VCaP (cell line): ENCODE measurements around the gene TBC1D1.
"Not testable (repeated sequence)": the region's sequence is repeated elsewhere in the genome, so short reads cannot be mapped to it uniquely, and the experiment has no call there.

ENCODE experiments used
- H3K27ac ChIP-seq: fragments of 450-650 bp; 2 replicates; pipeline ENCODE4 v1.5.1; 2017
- CTCF ChIP-seq: fragments of 450-650 bp; conservative IDR thresholded peaks from 2 replicates; pipeline ENCODE4 v1.5.1; 2017; ENCODE audit warnings: mild to moderate bottlenecking, moderate library complexity

Gene TBC1D1

GRCh38 chr4:38015886-38016515 is 125.1 kb downstream of the TBC1D1 start:
- no peak overlapping the region for H3K27ac ChIP-seq
- no peak for TF ChIP-seq CTCF

DNA sequence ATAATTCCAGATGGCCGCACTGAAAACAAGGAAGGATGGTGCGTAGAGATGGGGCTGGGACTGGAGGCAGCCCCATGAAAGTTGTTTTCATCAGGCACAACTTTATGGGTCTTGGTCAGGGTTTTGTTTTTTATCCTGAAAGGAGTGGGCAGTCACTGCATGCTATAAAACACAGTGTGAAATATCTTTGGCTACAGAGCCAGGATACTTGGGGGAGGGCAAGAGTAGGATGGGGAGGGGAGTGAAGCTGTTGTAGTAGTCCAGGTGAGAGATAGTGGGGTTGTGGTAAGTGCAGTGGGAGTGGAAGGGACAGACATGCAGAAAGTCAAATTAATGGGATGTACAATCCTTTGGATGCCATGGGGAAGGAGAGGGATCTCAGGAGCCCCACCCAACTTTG is 125.8 kb downstream of the TBC1D1 start:
- H3K27ac ChIP-seq, result no peak overlapping the region
- no peak for TF ChIP-seq CTCF

DNA sequence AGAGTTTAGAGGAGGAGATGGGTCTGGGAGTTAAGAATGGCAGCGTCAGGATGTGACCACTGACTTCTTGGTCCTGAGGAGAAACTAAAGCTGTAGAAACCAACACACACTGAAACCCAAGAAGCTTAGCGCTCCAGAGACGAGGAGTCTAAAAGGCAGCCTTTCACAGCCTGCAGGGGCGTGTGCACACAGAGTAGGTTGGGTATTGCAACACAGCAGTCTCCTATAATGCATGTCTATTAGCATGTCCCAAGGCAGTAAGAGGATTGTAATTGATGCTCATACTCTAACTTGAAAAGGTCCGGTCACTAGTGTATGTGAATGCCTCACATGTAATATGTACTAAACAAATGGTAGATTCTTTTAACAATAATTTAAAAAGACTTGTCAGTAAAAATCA is 126.7 kb downstream of the TBC1D1 start:
- no peak for TF ChIP-seq CTCF
- H3K27ac ChIP-seq, result no peak overlapping the region

DNA sequence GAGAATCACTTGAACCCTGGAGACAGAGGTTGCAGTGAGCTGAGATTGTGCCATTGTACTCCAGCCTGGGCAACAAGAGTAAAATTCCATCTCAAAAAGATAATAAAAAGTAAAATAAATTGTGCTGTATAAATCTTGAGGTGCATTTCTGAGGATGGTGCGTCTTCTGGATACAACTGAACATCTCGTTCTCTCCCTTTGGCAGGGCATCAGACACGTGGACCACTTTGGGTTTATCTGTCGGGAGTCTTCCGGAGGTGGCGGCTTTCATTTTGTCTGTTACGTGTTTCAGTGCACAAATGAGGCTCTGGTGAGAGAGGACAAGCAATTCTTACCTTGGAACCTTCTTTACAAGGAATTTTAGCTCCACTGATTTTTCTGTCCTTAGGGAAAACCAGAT is 129.5 kb downstream of the TBC1D1 start:
- TF ChIP-seq CTCF, result no peak

GRCh38 chr4:38020961-38021360 is 130.1 kb downstream of the TBC1D1 start:
- H3K27ac ChIP-seq, result not testable (repeated sequence)

More for the DNA sequence above, 129.5 kb downstream of the TBC1D1 start:
- no peak overlapping the region for H3K27ac ChIP-seq

- no peak for TF ChIP-seq CTCF
- H3K27ac ChIP-seq, result peak overlapping the region; percentile 51
These were observed 130.9 kb downstream of the TBC1D1 start for GRCh38 chr4:38021751-38022150.

DNA sequence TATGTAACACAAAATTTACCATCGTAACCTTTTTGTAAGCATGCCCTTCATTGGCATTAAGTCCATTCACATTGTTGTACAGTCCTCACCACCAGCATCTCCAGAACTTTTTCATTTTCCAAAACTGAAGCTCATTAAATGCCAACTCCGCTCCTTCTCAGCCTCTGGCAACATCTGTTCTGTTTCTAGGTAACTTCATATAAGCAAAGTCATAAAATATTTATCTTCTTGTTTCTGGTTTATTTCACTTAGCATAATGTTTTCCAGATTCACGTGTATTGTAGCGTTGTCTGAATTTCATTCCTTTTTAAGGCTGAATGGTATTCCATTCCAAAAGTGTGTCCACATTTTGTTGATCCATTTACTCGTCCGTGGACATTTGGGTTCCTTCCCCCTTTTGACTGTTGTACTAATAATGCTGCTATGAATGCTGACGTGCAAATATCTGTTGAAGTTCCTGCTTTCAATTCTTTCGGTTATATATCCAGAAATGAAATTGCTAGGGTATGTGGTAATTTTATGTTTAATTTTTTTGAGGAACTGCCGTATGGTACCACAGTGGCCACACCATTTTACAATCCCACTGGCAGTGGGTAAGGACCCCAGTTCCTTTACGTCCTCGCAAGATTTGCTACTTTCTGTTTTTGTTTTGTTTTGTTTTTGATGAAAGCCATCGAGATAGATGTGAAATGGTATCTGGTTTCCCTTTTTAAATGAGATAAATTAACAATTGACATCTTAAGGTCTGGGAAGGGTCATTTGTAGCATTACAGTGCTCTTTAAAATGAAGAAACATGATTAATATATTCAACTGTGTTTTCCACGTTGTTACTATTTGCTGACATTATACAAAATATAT is 132.7 kb downstream of the TBC1D1 start:
- no peak for TF ChIP-seq CTCF
- no peak overlapping the region; the same call in 1 of the 2 replicates for H3K27ac ChIP-seq

DNA sequence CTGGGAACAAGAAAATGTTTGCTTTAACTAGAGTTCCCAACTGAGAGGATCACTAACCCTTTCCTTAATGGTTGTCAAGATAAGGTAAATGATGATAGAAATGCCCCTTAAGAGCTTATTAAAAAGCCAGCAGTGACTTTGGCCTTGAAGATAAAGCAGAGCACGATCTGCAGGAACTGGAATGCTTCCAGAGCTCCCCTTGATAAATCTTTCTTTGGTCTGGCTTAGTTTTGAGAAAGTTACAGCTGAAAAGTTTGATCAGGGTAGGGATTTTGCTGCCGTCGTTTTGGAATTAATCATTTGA is 133.3 kb downstream of the TBC1D1 start:
- TF ChIP-seq CTCF, result no peak
- H3K27ac ChIP-seq, result no peak overlapping the region
